H1 (cell line): ENCODE data around the gene SLC9A3. TPM values are rescaled to one million over a fixed set of nuclear protein-coding genes. Genes with fewer than 3 reads are reported as not detected.

ENCODE experiments used
- CTCF ChIA-PET: fragments of 300-600 bp; sonication (Branson Sonifier 250); formaldehyde crosslinking; loops from one replicate; lab custom pipeline; 2021; ENCODE audit not compliant: partially characterized antibody; lab: Charles Lee
- POLR2A ChIA-PET: fragments of 300-600 bp; sonication (Branson Sonifier 250); formaldehyde crosslinking; loops from one replicate; lab custom pipeline; 2021; ENCODE audit warnings: inconsistent platforms; ENCODE audit not compliant: partially characterized antibody; lab: Charles Lee
- DNase-seq, 2 experiments: peaks; one replicate each; pipeline versions ENCODE4 v3.0.0 to v3.0.0-alpha.2; 2010 to 2022; ENCODE audit warnings: low spot score in 2 of 2, low read depth in 1 of 2, mixed read lengths in 1 of 2
- FAIRE-seq: peaks from 2 replicates; lab custom pipeline; 2011; peaks lifted over from hg19 to GRCh38; lab: Jason Lieb, UNC
- H2AFZ ChIP-seq: 2 replicates; pipeline ENCODE4 v1.8.1; 2012; ENCODE audit warnings: low read length, inconsistent platforms
- H2AK5ac ChIP-seq: 2 replicates; pipeline ENCODE4 v1.6.1; 2013; ENCODE audit warnings: low read depth, low read length
- H2BK120ac ChIP-seq: replicated peaks from 2 replicates; pipeline ENCODE3; 2013; ENCODE audit warnings: low read depth, low read length, inconsistent platforms
- H2BK12ac ChIP-seq: 2 replicates; pipeline ENCODE4 v1.6.1; 2013; ENCODE audit warnings: low read depth, low read length
- H2BK15ac ChIP-seq: 2 replicates; pipeline ENCODE4 v1.6.1; 2013; ENCODE audit warnings: low read length
- H2BK20ac ChIP-seq: 2 replicates; pipeline ENCODE4 v1.6.1; 2013; ENCODE audit warnings: low read length
- H2BK5ac ChIP-seq: 2 replicates; pipeline ENCODE4 v1.6.1; 2013; ENCODE audit warnings: low read depth, low read length
- H3K14ac ChIP-seq: 2 replicates; pipeline ENCODE4 v1.6.1; 2013; ENCODE audit warnings: inconsistent platforms; ENCODE audit not compliant: insufficient read length
- H3K18ac ChIP-seq: 2 replicates; pipeline ENCODE4 v1.6.1; 2013; ENCODE audit warnings: low read length; ENCODE audit errors: extremely low read depth
- H3K23ac ChIP-seq: 2 replicates; pipeline ENCODE4 v1.6.1; 2013; ENCODE audit warnings: inconsistent platforms; ENCODE audit not compliant: insufficient read length
- H3K23me2 ChIP-seq: 2 replicates; pipeline ENCODE4 v1.6.1; 2013; ENCODE audit warnings: low read depth, low read length
- H3K27ac ChIP-seq: 2 replicates; pipeline ENCODE4 v1.6.1; 2011; ENCODE audit warnings: low read depth, low read length, inconsistent platforms
- H3K27me3 ChIP-seq, 4 experiments: replicated peaks in 1 of 4; 1 replicate in 1 of 4; 2 replicates in 3 of 4; pipeline versions ENCODE4 v1.6.1 to v1.8.1; 2011 to 2013; ENCODE audit warnings: low read length in 3 of 4, mild to moderate bottlenecking in 3 of 4, inconsistent platforms in 2 of 4, mixed read lengths in 2 of 4, moderate library complexity in 1 of 4; ENCODE audit not compliant: control insufficient read depth in 3 of 4, insufficient read depth in 3 of 4; ENCODE audit errors: extremely low read depth in 1 of 4
- H3K36me3 ChIP-seq, 4 experiments: 2 replicates each; pipeline versions ENCODE4 v1.6.1 to v1.8.1; 2011 to 2013; ENCODE audit warnings: mild to moderate bottlenecking in 4 of 4, low read length in 3 of 4, moderate library complexity in 2 of 4, control low read depth in 1 of 4, inconsistent platforms in 1 of 4; ENCODE audit not compliant: insufficient read depth in 4 of 4, control insufficient read depth in 2 of 4
- H3K4ac ChIP-seq: replicated peaks from 2 replicates; pipeline ENCODE3; 2013; ENCODE audit warnings: low read length, low read depth, mixed read lengths, inconsistent platforms; ENCODE audit not compliant: insufficient read length
- H3K4me1 ChIP-seq, 4 experiments: replicated peaks in 1 of 4; 1 replicate in 1 of 4; 2 replicates in 3 of 4; pipeline versions ENCODE4 v1.6.1 to v1.8.1; 2011 to 2013; ENCODE audit warnings: low read length in 3 of 4, inconsistent platforms in 2 of 4, mixed read lengths in 1 of 4; ENCODE audit not compliant: insufficient read depth in 4 of 4, control insufficient read depth in 3 of 4
- H3K4me2 ChIP-seq, 2 experiments: 2 replicates each; pipeline versions ENCODE4 v1.6.1 to v1.8.1; 2011 to 2013; ENCODE audit warnings: low read depth in 2 of 2, low read length in 2 of 2, control low read depth in 1 of 2, inconsistent platforms in 1 of 2, mild to moderate bottlenecking in 1 of 2; ENCODE audit not compliant: insufficient read depth in 1 of 2
- H3K4me3 ChIP-seq, 4 experiments: fragments of 200-600, 300-600 bp in 1 of 4; sonication (generic), shearing (Covaris generic), sonication (Bioruptor Twin) in 1 of 4; 2 replicates each; pipeline versions ENCODE4 v1.5.1 to v1.8.1; 2011 to 2016; ENCODE audit warnings: low read length in 4 of 4, low read depth in 3 of 4, control low read depth in 2 of 4, inconsistent platforms in 2 of 4, mild to moderate bottlenecking in 2 of 4, mixed read lengths in 1 of 4, moderate library complexity in 1 of 4; ENCODE audit not compliant: insufficient read depth in 2 of 4; ENCODE audit errors: extremely low read depth in 1 of 4
- H3K56ac ChIP-seq: replicated peaks from 2 replicates; pipeline ENCODE3; 2013; ENCODE audit warnings: low read depth, mild to moderate bottlenecking, mixed read lengths, low read length, inconsistent platforms; ENCODE audit not compliant: insufficient read length
- H3K79me1 ChIP-seq: 2 replicates; pipeline ENCODE4 v1.6.1; 2013; ENCODE audit warnings: low read depth, low read length, control low read depth
- H3K79me2 ChIP-seq, 2 experiments: 2 replicates each; pipeline versions ENCODE4 v1.6.1 to v1.8.1; 2012 to 2013; ENCODE audit warnings: low read length in 2 of 2, mild to moderate bottlenecking in 2 of 2, inconsistent platforms in 1 of 2; ENCODE audit not compliant: insufficient read depth in 2 of 2, control insufficient read depth in 1 of 2
- H3K9ac ChIP-seq, 4 experiments: replicated peaks in 1 of 4; 1 replicate in 1 of 4; 2 replicates in 3 of 4; pipeline versions ENCODE4 v1.6.1 to v1.8.1; 2011 to 2013; ENCODE audit warnings: low read depth in 3 of 4, low read length in 3 of 4, control low read depth in 2 of 4, mild to moderate bottlenecking in 2 of 4, moderate library complexity in 2 of 4, inconsistent platforms in 1 of 4; ENCODE audit errors: extremely low read depth in 1 of 4
- H3K9me3 ChIP-seq, 2 experiments: 2 replicates each; pipeline versions ENCODE4 v1.6.1 to v1.8.1; 2012 to 2013; ENCODE audit warnings: mild to moderate bottlenecking in 2 of 2, moderate library complexity in 2 of 2, control low read depth in 1 of 2, inconsistent platforms in 1 of 2, low read depth in 1 of 2, low read length in 1 of 2, mixed read lengths in 1 of 2; ENCODE audit not compliant: insufficient read depth in 2 of 2
- H4K20me1 ChIP-seq, 2 experiments: replicated peaks in 1 of 2; 2 replicates each; pipeline versions ENCODE3 to v1.8.1; 2011 to 2013; ENCODE audit warnings: inconsistent platforms in 2 of 2, low read length in 2 of 2, mild to moderate bottlenecking in 1 of 2; ENCODE audit not compliant: insufficient read depth in 2 of 2, control insufficient read depth in 1 of 2
- H4K5ac ChIP-seq: 2 replicates; pipeline ENCODE4 v1.6.1; 2013; ENCODE audit warnings: low read length, low read depth, mixed read lengths, inconsistent platforms; ENCODE audit not compliant: insufficient read length
- H4K8ac ChIP-seq: 2 replicates; pipeline ENCODE4 v1.8.0; 2013; ENCODE audit warnings: mild to moderate bottlenecking, moderate library complexity, low read length, inconsistent platforms; ENCODE audit not compliant: insufficient read depth; ENCODE audit errors: extremely low read depth
- H4K91ac ChIP-seq: replicated peaks from 2 replicates; pipeline ENCODE3; 2013; ENCODE audit warnings: low read length, mixed read lengths, inconsistent platforms; ENCODE audit not compliant: insufficient read length
- ASH2L ChIP-seq: fragments of 200-600, 300-600 bp; sonication (generic); IDR thresholded peaks from one replicate; pipeline ENCODE4 v1.7.1; 2017; ENCODE audit warnings: low read length
- CHD2 ChIP-seq: IDR thresholded peaks from 2 replicates; pipeline ENCODE4 v1.6.1; 2012; ENCODE audit warnings: low read length, improper control_type of control experiment
- JUN ChIP-seq: IDR thresholded peaks from 2 replicates; pipeline ENCODE4 v1.6.1; 2011; ENCODE audit warnings: low read depth, mild to moderate bottlenecking, improper control_type of control experiment, low read length
- TEAD4 ChIP-seq: IDR thresholded peaks from 2 replicates; pipeline ENCODE4 v1.6.1; 2012; ENCODE audit warnings: low read depth, low read length, inconsistent platforms, mixed read lengths
- WGBS, 2 experiments: shearing (Covaris generic) in 1 of 2; methylation state at CpG; one replicate each; pipeline versions ENCODE4 v1.1.6 to v1.1.7; 2013 to 2015; ENCODE audit warnings: low lambda C conversion rate in 2 of 2, mixed read lengths in 2 of 2, inconsistent platforms in 1 of 2, low coverage in 1 of 2, missing lambda C conversion rate in 1 of 2; ENCODE audit not compliant: insufficient replicate concordance in 2 of 2, insufficient coverage in 1 of 2, insufficient read length in 1 of 2; ENCODE audit errors: extremely low coverage in 1 of 2, missing lambda C conversion rate in 1 of 2; 5-methylcytosine and 5-hydroxymethylcytosine counted together
- polyA plus RNA-seq, 7 experiments: library from polyadenylated mRNA; depleted of rRNA in 3 of 7; stranded (reverse) in 5 of 7; unstranded in 2 of 7; fragments of >200 nt in 5 of 7; fragments of 200-250 nt in 2 of 7; gene quantifications; 1 replicate in 5 of 7; 2 replicates in 1 of 7; 4 replicates in 1 of 7; pipeline versions ENCODE4 v1.2.1 to v1.2.3, GENCODE V29; 2011 to 2013; ENCODE audit warnings: missing spikeins in 2 of 7, mixed read lengths in 2 of 7
- total RNA-seq: library from RNA; stranded (reverse); fragmentation: NEBNext Ultra II Directional; extraction: Animal tissue kit (Norgen Biotek cat#: 25700); gene quantifications from 2 replicates; pipeline ENCODE4 v1.2.1, GENCODE V29; 2021

The SLC9A3 gene
- total and polyA plus RNA-seq, 2 of the 8 experiments (the other 6 are each of a cell fraction or from before 2014, with no cell fraction given), result 0.95 to 1.0 TPM

GRCh38 chr5:478982-479535 is 45.2 kb downstream of the SLC9A3 start:
- no peaks in the 10 kb centered on the region for H3K79me2 ChIP-seq
- no peak overlapping the region for H2BK12ac ChIP-seq
- H3K23me2 ChIP-seq, result peaks cover 5% of the 10 kb centered on the region; the same call in 1 of the 2 replicates
- H3K27me3 ChIP-seq, result peaks cover 13 to 27% (median 22%) of the 10 kb centered on the region in 4 experiments
- CTCF ChIA-PET, result interaction anchor here (1.2 kb wide), 1 partner anchor 12 kb away, joined by 3 read pairs; no protein-coding TSS in a partner anchor
- H2BK5ac ChIP-seq, result no peak overlapping the region
- no peaks in the 10 kb centered on the region for H3K79me1 ChIP-seq
- no peak overlapping the region for H3K56ac ChIP-seq
- no peak for TF ChIP-seq CHD2
- no peak for TF ChIP-seq TEAD4
- no peak for TF ChIP-seq ASH2L
- TF ChIP-seq JUN, result no peak
- TF ChIP-seq, all 59 proteins: peak for 0
- POLR2A ChIA-PET, result no interaction called here
- FAIRE-seq (no peak), DNase-seq (no peak)
- peaks cover 0 to 6% (median 4%) of the 10 kb centered on the region in 4 experiments; a peak in 3 of 7 replicates for H3K4me1 ChIP-seq
- 88% methylated on average over 14 of the region's 18 CpGs; no CpG with 5 or more reads in 1 of the 2 experiments for WGBS, 2 experiments
- no peak overlapping the region for H3K23ac ChIP-seq
- H3K4me2 ChIP-seq, result no peak overlapping the region
- H2AFZ ChIP-seq, result no peak overlapping the region
- H3K4me3 ChIP-seq, result no peak overlapping the region
- no peak overlapping the region for H3K4ac ChIP-seq
- H3K27ac ChIP-seq, result no peak overlapping the region
- no peak overlapping the region for H4K91ac ChIP-seq
- no peak overlapping the region for H2BK20ac ChIP-seq
- no peak overlapping the region for H2AK5ac ChIP-seq
- no peak overlapping the region for H3K9ac ChIP-seq
- H4K5ac ChIP-seq, result no peak overlapping the region
- H3K18ac ChIP-seq, result no peak overlapping the region
- no peaks in the 10 kb centered on the region for H3K9me3 ChIP-seq
- no peaks in the 10 kb centered on the region for H3K36me3 ChIP-seq
- H4K8ac ChIP-seq, result no peak overlapping the region; the same call in 1 of the 2 replicates
- no peak overlapping the region for H2BK120ac ChIP-seq
- H3K14ac ChIP-seq, result no peak overlapping the region
- H2BK15ac ChIP-seq, result no peak overlapping the region
- peaks cover 4 to 15% of the 10 kb centered on the region in 2 experiments for H4K20me1 ChIP-seq
